Uterus (tissue), 4 donors: Measurements from ENCODE around the gene TNNI3K. TPM values are rescaled to one million over a fixed set of nuclear protein-coding genes. Genes with fewer than 3 reads are reported as not detected.

Experiments
- DNase-seq, 2 donors: peaks; one replicate each; pipeline ENCODE4 v3.0.0-alpha.2; 2019 to 2020
- H3K27ac ChIP-seq, 2 donors: fragments of 200-600 bp; sonication (generic); 1 replicate in 1 of 2; 2 replicates in 1 of 2; pipeline ENCODE4 v1.5.1; 2016 to 2018
- H3K27me3 ChIP-seq, 2 donors: fragments of 200-600 bp; sonication (generic); one replicate each; pipeline ENCODE4 v1.5.1; 2018 to 2019; ENCODE audit warnings: control low read depth in 1 of 2
- H3K36me3 ChIP-seq, 2 donors: fragments of 200-600 bp; sonication (generic); one replicate each; pipeline ENCODE4 v1.5.1; 2019; ENCODE audit warnings: control low read depth in 1 of 2
- H3K4me1 ChIP-seq, 2 donors: fragments of 200-600 bp; sonication (generic); one replicate each; pipeline ENCODE4 v1.5.1; 2018 to 2019; ENCODE audit warnings: control low read depth in 1 of 2
- H3K4me3 ChIP-seq, 2 donors: fragments of 200-600 bp; sonication (generic); 1 replicate in 1 of 2; 2 replicates in 1 of 2; pipeline ENCODE4 v1.5.1; 2018 to 2019; ENCODE audit warnings: mild to moderate bottlenecking in 1 of 2
- H3K9me3 ChIP-seq, 2 donors: fragments of 200-600 bp; sonication (generic); one replicate each; pipeline ENCODE4 v1.5.1; 2019; ENCODE audit warnings: control low read depth in 1 of 2
- POLR2A ChIP-seq, 2 donors: fragments of 450-650 bp; IDR thresholded peaks; one replicate each; pipeline ENCODE4 v1.6.1; 2016; ENCODE audit warnings: antibody characterized with exemption in 2 of 2, mild to moderate bottlenecking in 1 of 2, moderate library complexity in 1 of 2
- intact Hi-C: fragments of 100-400 bp; cut with DNase I; formaldehyde crosslinking; loops from one replicate; pipeline ENCODE4 v1.15.1; 2023; ENCODE audit warnings: low total_unique reads
- total RNA-seq, 4 donors: library from RNA; depleted of rRNA in 3 of 4; stranded (reverse); fragments of >200 nt in 3 of 4; gene quantifications; one replicate each; pipeline versions ENCODE4 v1.1.0 to v1.2.4, GENCODE V29; 2014 to 2023
- TF ChIP-seq, protein P1 (sequence below), 4 experiments: fragments of 200-600 bp in 2 of 4; fragments of 450-650 bp in 2 of 4; sonication (generic) in 2 of 4; IDR thresholded peaks; one replicate each; pipeline ENCODE4 v1.5.1; 2016 to 2019; ENCODE audit warnings: antibody characterized with exemption in 4 of 4, mild to moderate bottlenecking in 2 of 4, moderate library complexity in 1 of 4
- donor health status: DM: yes; HTN: yes; CAD: no.

The TNNI3K gene
- total RNA-seq, 4 donors from 2014 or later: 0.26 to 5.3 (median 1.5) TPM; not detected in 1

DNA sequence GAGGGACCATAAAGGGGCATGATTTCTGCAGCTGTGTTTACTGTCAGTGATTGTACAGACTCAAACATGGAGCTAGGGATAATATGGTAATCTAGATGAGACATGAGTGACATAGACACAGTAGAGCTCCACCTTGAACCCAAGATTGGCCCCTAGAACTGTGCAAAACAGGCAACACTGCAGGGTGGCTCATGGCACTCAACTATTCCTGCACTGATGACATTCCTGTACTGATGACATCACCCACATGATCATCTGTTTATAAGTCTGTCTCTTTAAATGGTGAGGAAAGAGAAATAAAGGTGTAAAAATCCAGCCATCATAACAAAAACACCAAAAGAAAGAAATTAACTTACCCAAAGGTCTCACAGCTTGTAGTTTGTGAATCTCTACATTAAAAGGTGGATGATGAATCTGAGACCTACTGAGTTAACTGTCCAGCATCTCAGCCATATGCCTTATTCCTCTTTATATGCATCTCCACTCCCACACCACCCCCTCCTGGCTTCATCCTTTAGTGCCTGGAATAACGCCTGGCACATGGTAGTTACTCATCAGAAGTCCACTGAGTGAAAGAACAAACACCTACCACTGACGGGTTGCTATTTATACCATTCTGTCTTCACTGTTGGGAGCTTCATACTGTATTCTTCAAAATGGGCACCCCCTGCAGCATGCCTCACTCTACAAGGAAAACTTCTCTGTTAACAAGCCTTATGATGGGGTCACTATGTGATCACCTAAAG is 277.2 kb downstream of the TNNI3K start, which contains the start of gene LRRC53:
Gene LRRC53 (minus strand): TSS at position 442 of the 746 bp plus-strand sequence. CDS start 29,262 bp downstream, outside the sequence.
- no peak for DNase-seq
- Histone ChIP-seq H3K36me3 (no peaks in the 10 kb centered on the region), H3K9me3 (no peaks in the 10 kb centered on the region), H3K4me1 (no peaks in the 10 kb centered on the region), H3K27ac (no peak within 1 kb of the TSS), H3K27me3 (no peaks in the 10 kb centered on the region), H3K4me3 (no peak within 1 kb of the TSS)
- TF ChIP-seq, protein P1, sequence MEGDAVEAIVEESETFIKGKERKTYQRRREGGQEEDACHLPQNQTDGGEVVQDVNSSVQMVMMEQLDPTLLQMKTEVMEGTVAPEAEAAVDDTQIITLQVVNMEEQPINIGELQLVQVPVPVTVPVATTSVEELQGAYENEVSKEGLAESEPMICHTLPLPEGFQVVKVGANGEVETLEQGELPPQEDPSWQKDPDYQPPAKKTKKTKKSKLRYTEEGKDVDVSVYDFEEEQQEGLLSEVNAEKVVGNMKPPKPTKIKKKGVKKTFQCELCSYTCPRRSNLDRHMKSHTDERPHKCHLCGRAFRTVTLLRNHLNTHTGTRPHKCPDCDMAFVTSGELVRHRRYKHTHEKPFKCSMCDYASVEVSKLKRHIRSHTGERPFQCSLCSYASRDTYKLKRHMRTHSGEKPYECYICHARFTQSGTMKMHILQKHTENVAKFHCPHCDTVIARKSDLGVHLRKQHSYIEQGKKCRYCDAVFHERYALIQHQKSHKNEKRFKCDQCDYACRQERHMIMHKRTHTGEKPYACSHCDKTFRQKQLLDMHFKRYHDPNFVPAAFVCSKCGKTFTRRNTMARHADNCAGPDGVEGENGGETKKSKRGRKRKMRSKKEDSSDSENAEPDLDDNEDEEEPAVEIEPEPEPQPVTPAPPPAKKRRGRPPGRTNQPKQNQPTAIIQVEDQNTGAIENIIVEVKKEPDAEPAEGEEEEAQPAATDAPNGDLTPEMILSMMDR (IDR thresholded peaks at IDR 0.05): no peak
- TF ChIP-seq POLR2A (IDR thresholded peaks at IDR 0.05): no peak
- intact Hi-C loops: no loop called here

DNA sequence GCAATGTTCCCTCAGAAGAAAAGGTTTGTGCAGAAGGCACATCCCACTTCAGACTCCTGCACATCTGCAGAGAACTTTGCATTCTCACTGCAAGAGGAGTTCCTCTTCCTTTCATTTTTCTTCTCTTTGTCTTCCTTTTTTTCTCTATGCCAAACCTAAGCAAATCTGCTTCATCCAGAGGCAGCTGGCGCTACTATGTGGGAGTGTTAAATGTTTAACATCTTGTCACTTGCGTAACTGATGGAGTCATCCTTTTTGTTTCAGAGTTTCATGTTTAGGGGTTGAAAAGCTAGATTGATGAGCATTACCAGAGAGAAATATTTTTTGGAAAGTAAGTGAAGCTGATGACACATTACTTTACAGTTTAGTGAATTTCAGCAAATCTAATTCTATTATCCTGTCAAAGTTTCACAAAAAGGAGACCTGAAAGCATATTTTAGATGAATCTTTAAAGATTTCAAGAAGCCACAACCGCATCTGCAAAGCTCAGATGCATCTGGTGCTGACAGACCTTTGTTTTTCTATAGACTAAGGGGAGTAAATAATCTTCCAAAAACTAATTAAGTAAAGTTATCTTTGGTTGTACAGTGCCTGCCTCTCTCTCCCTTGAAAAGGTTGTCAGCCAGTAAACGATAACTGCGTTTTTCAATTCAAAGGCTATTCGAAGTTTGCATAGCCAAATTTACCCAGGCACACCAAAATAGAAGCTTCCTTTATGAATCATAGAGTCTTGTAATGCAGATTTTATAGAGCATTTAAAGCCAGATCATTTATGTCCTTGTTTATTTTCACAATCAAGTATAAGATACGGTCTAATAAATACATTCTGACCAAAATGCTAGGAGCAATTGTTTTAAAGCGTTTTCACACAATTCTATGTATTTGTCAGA is 278.5 kb downstream of the TNNI3K start:
- H3K9me3 ChIP-seq: no peaks in the 10 kb centered on the region
- no peaks in the 10 kb centered on the region for H3K36me3 ChIP-seq
- intact Hi-C loops: no loop called here
- H3K27ac ChIP-seq: no peak overlapping the region
- no peak overlapping the region for H3K4me3 ChIP-seq
- no peaks in the 10 kb centered on the region for H3K4me1 ChIP-seq
- TF ChIP-seq POLR2A (IDR thresholded peaks at IDR 0.05): no peak
- TF ChIP-seq, protein P1 (IDR thresholded peaks at IDR 0.05): no peak
- no peaks in the 10 kb centered on the region for H3K27me3 ChIP-seq
- DNase-seq: no peak

DNA sequence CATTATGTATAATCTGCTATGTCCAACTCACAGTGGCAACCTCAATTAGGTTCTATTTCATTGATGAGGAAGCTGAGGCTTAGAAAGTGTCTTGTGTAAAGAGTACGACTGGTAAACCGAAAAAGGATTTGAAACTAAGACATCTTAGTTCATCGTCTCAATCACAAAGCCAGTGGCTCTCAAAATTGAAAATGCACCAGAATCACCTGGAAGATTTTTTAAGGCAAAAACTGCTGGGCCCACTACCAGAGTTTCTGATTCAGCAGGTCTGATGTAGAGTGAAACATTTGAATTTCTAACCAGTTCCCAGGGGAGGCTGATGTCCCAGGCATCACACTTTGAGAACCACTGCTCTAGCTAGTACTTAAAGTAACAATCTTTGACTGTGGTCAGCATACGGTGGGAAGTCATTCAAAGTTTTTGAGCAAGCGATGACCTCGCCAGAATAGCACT is 282.4 kb downstream of the TNNI3K start:
- no peaks in the 10 kb centered on the region for H3K27me3 ChIP-seq
- TF ChIP-seq, protein P1 (IDR thresholded peaks at IDR 0.05): no peak
- TF ChIP-seq POLR2A (IDR thresholded peaks at IDR 0.05): no peak
- no peak overlapping the region for H3K27ac ChIP-seq
- no peaks in the 10 kb centered on the region for H3K4me1 ChIP-seq
- DNase-seq: no peak
- H3K4me3 ChIP-seq: no peak overlapping the region
- intact Hi-C loops: no loop called here
- no peaks in the 10 kb centered on the region for H3K9me3 ChIP-seq
- H3K36me3 ChIP-seq: no peaks in the 10 kb centered on the region

DNA sequence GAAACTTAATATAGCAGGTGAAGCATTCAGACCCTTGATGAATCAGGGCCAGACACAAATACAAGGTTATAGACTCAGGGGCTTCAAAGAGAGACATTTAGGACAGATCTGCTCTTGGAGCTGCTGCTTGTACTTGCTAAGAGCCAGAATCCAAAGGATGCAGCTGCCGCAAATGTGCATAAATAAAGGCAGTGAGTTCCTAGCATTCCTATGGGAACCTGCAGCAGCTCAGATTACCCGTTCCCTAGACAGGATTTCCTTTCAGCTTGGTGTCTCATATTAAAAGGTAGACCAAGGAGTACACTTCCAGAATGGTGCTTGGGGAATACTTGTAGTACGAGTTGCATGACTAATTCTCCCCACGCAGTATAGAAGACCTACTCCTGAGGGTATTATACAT is 287.0 kb downstream of the TNNI3K start:
- Histone ChIP-seq H3K36me3 (no peaks in the 10 kb centered on the region), H3K27ac (no peak overlapping the region)
- DNase-seq: no peak

More for the DNA sequence above, 287.0 kb downstream of the TNNI3K start:
- Histone ChIP-seq H3K4me3 (no peak overlapping the region), H3K9me3 (no peaks in the 10 kb centered on the region), H3K4me1 (no peaks in the 10 kb centered on the region), H3K27me3 (no peaks in the 10 kb centered on the region)
- intact Hi-C loops: no loop called here
- no peak for TF ChIP-seq POLR2A (IDR thresholded peaks at IDR 0.05)
- TF ChIP-seq, protein P1 (IDR thresholded peaks at IDR 0.05): no peak
